ENCODE measurements around the gene RAB10. TPM values are rescaled to one million over a fixed set of nuclear protein-coding genes. Genes with fewer than 3 reads are reported as not detected.

RAB10 gene
- total and polyA plus RNA-seq, 2 of the 4 experiments (the other 2 are of a cell fraction), result 30.1 to 77.1 TPM

DNA sequence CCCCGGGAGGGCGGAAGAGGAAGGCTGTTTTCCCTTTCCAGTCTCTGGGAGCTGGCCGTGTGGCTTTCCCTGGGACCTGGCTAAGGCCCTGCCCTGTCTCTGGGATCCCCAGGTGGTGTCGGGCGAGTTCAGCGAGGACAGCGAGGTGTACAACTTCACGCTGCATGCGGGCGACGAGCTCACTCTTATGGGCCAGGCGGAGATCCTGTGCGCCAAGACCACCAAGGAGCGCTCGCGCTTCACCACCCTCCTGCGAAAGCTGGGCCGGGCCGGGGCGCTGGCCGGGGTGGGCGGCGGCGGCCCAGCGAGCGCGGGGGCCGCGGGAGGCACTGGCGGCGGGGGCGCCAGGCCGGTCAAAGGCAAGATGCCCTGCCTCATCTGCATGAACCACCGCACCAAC is 150.2 kb downstream of the RAB10 start:
- no TSS peak for BruUV-seq (replicated peaks)
- Histone ChIP-seq H3K27me3 (ENCODE audit: control insufficient read depth, insufficient read depth, low read length) (no peaks in the 10 kb centered on the region; the same call in 1 of the 2 replicates), H3K9ac (ENCODE audit: low read depth, low read length) (no peak overlapping the region), H4K20me1 (ENCODE audit: insufficient read depth, low read length) (0 out of 2 replicates have a peak, but pooled peaks cover 3% of the 10 kb centered on the region), H4K5ac (ENCODE audit: low read depth, low read length) (peak overlapping the region; percentile 70), H3K18ac (ENCODE audit: low read depth, low read length) (no peak overlapping the region), H2AFZ (replicated peaks; ENCODE audit: low read length, poor library complexity) (peak overlapping the region; percentile 97), H4K8ac (ENCODE audit: low read depth in 2 of 2, low read length in 2 of 2) (peak overlapping the region; percentile 94 to 98), H3K14ac (replicated peaks; ENCODE audit: low read depth, low read length) (peak overlapping the region; percentile 79), H4K91ac (ENCODE audit: insufficient read depth, low read depth, low read length) (no peak overlapping the region), H3K79me1 (ENCODE audit: low read depth in 1 of 2, low read length in 2 of 2) (no peaks in the 10 kb centered on the region), H2BK15ac (ENCODE audit: low read depth, low read length) (no peak overlapping the region), H2AK9ac (replicated peaks; ENCODE audit: low read depth, low read length, poor library complexity) (peak overlapping the region; percentile 85), H3K4me2 (ENCODE audit: low read depth, low read length) (peak overlapping the region; percentile 50), H2BK20ac (ENCODE audit: low read depth, low read length) (no peak overlapping the region), H3K9me1 (ENCODE audit: insufficient read depth, low read length) (peaks cover 8% of the 10 kb centered on the region; the same call in 1 of the 2 replicates), H3K4me1 (ENCODE audit: control insufficient read depth, insufficient read depth, low read length) (no peaks in the 10 kb centered on the region), H3K56ac (ENCODE audit: extremely low read depth, insufficient read depth, low read length) (no peak overlapping the region), H2AK5ac (ENCODE audit: low read depth, low read length) (peak overlapping the region; percentile 52; the same call in 1 of the 2 replicates), H3K27ac (ENCODE audit: insufficient read depth, low read length) (no peak overlapping the region), H2BK120ac (ENCODE audit: low read depth, low read length) (0 out of 2 replicates have a peak overlapping the region, but pooled peaks have one; percentile 64), H3K4me3 (ENCODE audit: insufficient read depth, low read depth, low read length) (peak overlapping the region; percentile 40), H3K4ac (ENCODE audit: low read depth, low read length) (peak overlapping the region; percentile 72; the same call in 1 of the 2 replicates), H3K9me3 (ENCODE audit: control insufficient read depth, insufficient read depth, low read length) (no peaks in the 10 kb centered on the region), H3K23ac (ENCODE audit: low read depth, low read length) (peak overlapping the region; percentile 71; the same call in 1 of the 2 replicates), H2BK5ac (ENCODE audit: low read depth, low read length, poor library complexity, severe bottlenecking) (no peak overlapping the region), H3K36me3 (ENCODE audit: control insufficient read depth, insufficient read depth, low read length) (no peaks in the 10 kb centered on the region)
- CTCF ChIA-PET, result interaction anchor here (0.8 kb wide), 1 partner anchor 327 kb away, joined by 3 read pairs; no protein-coding TSS in a partner anchor
- in situ Hi-C loops (cut with MboI; ENCODE audit: low sequenced_read_pairs), result no loop called here
- POLR2A ChIA-PET (ENCODE audit: unreplicated experiment), result no interaction called here
- dilution Hi-C loops (cut with HindIII; ENCODE audit: low sequenced_read_pairs, unreplicated experiment), result no loop called here
- 80% methylated on average over 32 of the region's 34 CpGs; no CpG with 5 or more reads in 1 of the 2 experiments for WGBS, 2 experiments (ENCODE audit: extremely low coverage in 2 of 2, insufficient read length in 1 of 2)
- no peak for DNase-seq
- TF ChIP-seq BHLHE40 (IDR thresholded peaks at IDR 0.05; ENCODE audit: low read depth, low read length) (no peak), RCOR1 (IDR thresholded peaks at IDR 0.05; ENCODE audit: insufficient replicate concordance, low read length) (no peak), SMC3 (IDR thresholded peaks at IDR 0.05; ENCODE audit: low read depth, low read length) (no peak), MAZ (IDR thresholded peaks at IDR 0.05; ENCODE audit: borderline replicate concordance, low read depth, low read length) (no peak), CHD1 (IDR thresholded peaks at IDR 0.05; ENCODE audit: low read depth, low read length) (no peak), RAD21 (IDR thresholded peaks at IDR 0.05; ENCODE audit: low read length) (no peak), POLR2A (IDR thresholded peaks at IDR 0.05; ENCODE audit: low read depth, low read length) (no peak), RFX5 (IDR thresholded peaks at IDR 0.05; ENCODE audit: low read depth, low read length) (no peak), CEBPB (IDR thresholded peaks at IDR 0.05; ENCODE audit: low read depth, low read length) (no peak), NFE2L2 (IDR thresholded peaks at IDR 0.05; ENCODE audit: low read depth, low read length) (no peak), FOS (IDR thresholded peaks at IDR 0.05; ENCODE audit: low read depth, low read length) (no peak), MAFK (IDR thresholded peaks at IDR 0.05; ENCODE audit: low read depth, low read length) (no peak), MXI1 (IDR thresholded peaks at IDR 0.05; ENCODE audit: borderline replicate concordance, low read depth, low read length) (no peak)
- TF ChIP-seq, protein P1, sequence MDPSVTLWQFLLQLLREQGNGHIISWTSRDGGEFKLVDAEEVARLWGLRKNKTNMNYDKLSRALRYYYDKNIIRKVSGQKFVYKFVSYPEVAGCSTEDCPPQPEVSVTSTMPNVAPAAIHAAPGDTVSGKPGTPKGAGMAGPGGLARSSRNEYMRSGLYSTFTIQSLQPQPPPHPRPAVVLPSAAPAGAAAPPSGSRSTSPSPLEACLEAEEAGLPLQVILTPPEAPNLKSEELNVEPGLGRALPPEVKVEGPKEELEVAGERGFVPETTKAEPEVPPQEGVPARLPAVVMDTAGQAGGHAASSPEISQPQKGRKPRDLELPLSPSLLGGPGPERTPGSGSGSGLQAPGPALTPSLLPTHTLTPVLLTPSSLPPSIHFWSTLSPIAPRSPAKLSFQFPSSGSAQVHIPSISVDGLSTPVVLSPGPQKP (IDR thresholded peaks at IDR 0.05; ENCODE audit: borderline replicate concordance, low read depth, low read length), result no peak
- TF ChIP-seq, protein P2, sequence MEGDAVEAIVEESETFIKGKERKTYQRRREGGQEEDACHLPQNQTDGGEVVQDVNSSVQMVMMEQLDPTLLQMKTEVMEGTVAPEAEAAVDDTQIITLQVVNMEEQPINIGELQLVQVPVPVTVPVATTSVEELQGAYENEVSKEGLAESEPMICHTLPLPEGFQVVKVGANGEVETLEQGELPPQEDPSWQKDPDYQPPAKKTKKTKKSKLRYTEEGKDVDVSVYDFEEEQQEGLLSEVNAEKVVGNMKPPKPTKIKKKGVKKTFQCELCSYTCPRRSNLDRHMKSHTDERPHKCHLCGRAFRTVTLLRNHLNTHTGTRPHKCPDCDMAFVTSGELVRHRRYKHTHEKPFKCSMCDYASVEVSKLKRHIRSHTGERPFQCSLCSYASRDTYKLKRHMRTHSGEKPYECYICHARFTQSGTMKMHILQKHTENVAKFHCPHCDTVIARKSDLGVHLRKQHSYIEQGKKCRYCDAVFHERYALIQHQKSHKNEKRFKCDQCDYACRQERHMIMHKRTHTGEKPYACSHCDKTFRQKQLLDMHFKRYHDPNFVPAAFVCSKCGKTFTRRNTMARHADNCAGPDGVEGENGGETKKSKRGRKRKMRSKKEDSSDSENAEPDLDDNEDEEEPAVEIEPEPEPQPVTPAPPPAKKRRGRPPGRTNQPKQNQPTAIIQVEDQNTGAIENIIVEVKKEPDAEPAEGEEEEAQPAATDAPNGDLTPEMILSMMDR (conservative IDR thresholded peaks at IDR 0.05; ENCODE audit: low read depth, low read length), result no peak
- TF ChIP-seq, protein P3, sequence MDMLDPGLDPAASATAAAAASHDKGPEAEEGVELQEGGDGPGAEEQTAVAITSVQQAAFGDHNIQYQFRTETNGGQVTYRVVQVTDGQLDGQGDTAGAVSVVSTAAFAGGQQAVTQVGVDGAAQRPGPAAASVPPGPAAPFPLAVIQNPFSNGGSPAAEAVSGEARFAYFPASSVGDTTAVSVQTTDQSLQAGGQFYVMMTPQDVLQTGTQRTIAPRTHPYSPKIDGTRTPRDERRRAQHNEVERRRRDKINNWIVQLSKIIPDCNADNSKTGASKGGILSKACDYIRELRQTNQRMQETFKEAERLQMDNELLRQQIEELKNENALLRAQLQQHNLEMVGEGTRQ (IDR thresholded peaks at IDR 0.05; ENCODE audit: low read depth, low read length), result no peak
- intact Hi-C loops (cut with micrococcal nuclease), result loop anchor here (1.0 kb wide), 1 partner anchor 233 kb away; no protein-coding TSS in a partner anchor
- no peak for ATAC-seq (ENCODE audit: low read depth)
